ENCODE data around the gene RNU6-9.

Gene RNU6-9

GRCh38 chr19:918481-919198 is 25.4 kb downstream of the RNU6-9 start:
- peak in 1 of 2 donors; percentile 53 for DNase-seq (ENCODE audit: low read depth in 2 of 2)

GRCh38 chr19:919199-920050 is 26.1 kb downstream of the RNU6-9 start:
- DNase-seq (ENCODE audit: low read depth in 2 of 2) = no peak

GRCh38 chr19:920051-920864 is 27.0 kb downstream of the RNU6-9 start:
- DNase-seq (ENCODE audit: low read depth in 2 of 2) = peak in 1 of 2 donors; percentile 58

GRCh38 chr19:924553-925086 is 31.3 kb downstream of the RNU6-9 start:
- no peak for DNase-seq (ENCODE audit: low read depth in 2 of 2)

GRCh38 chr19:925087-925525 is 31.8 kb downstream of the RNU6-9 start:
- DNase-seq (ENCODE audit: low read depth in 2 of 2) = no peak

GRCh38 chr19:925526-926322 is 32.4 kb downstream of the RNU6-9 start, which contains the start of gene ARID3A:
Gene ARID3A (plus strand): TSS chr19:926035. CDS start chr19:929529, 3,494 bp downstream.
- peak; percentile 64 to 66 for DNase-seq (ENCODE audit: low read depth in 2 of 2)

- no peak for DNase-seq (ENCODE audit: low read depth in 2 of 2)
Observed at GRCh38 chr19:926323-926588, 33.0 kb downstream of the RNU6-9 start.

- DNase-seq (ENCODE audit: low read depth in 2 of 2) = peak in 1 of 2 donors; percentile 44
Observed at GRCh38 chr19:926589-927350, 33.5 kb downstream of the RNU6-9 start.

- no peak for DNase-seq (ENCODE audit: low read depth in 2 of 2)
Observed at GRCh38 chr19:927351-927779, 34.1 kb downstream of the RNU6-9 start.

- DNase-seq (ENCODE audit: low read depth in 2 of 2) = no peak
Observed at GRCh38 chr19:927780-928401, 34.6 kb downstream of the RNU6-9 start.

GRCh38 chr19:928471-929202 is 35.4 kb downstream of the RNU6-9 start:
- DNase-seq (ENCODE audit: low read depth in 2 of 2) = no peak

- no peak for DNase-seq (ENCODE audit: low read depth in 2 of 2)
Observed at GRCh38 chr19:929203-929890, 36.1 kb downstream of the RNU6-9 start.

GRCh38 chr19:929891-930258 is 36.6 kb downstream of the RNU6-9 start:
- no peak for DNase-seq (ENCODE audit: low read depth in 2 of 2)

GRCh38 chr19:931860-932647 is 38.8 kb downstream of the RNU6-9 start:
- no peak for DNase-seq (ENCODE audit: low read depth in 2 of 2)

GRCh38 chr19:932648-933552 is 39.6 kb downstream of the RNU6-9 start:
- DNase-seq (ENCODE audit: low read depth in 2 of 2) = no peak

GRCh38 chr19:933553-933882 is 40.2 kb downstream of the RNU6-9 start:
- DNase-seq (ENCODE audit: low read depth in 2 of 2) = no peak
